H9 (cell line): ENCODE data around the gene SLC44A3. TPM values are rescaled to one million over a fixed set of nuclear protein-coding genes. Genes with fewer than 3 reads are reported as not detected.
A peak's percentile ranks its signal among the peaks of the same experiment; 100 is the strongest.

Source experiments
- DNase-seq: peaks from one replicate; pipeline ENCODE4 v3.0.0-alpha.2; 2017
- H2AFZ ChIP-seq: one replicate; pipeline ENCODE4 v1.6.1; 2013; ENCODE audit warnings: mild to moderate bottlenecking, low read length, control low read depth, moderate library complexity
- H2AK5ac ChIP-seq: 2 replicates; pipeline ENCODE4 v1.6.1; 2013; ENCODE audit warnings: low read length, control low read depth, mixed read lengths; ENCODE audit not compliant: insufficient read length
- H2BK120ac ChIP-seq: one replicate; pipeline ENCODE4 v1.6.1; 2013; ENCODE audit warnings: low read depth, mild to moderate bottlenecking, low read length, control low read depth, inconsistent platforms; ENCODE audit not compliant: poor library complexity, severe bottlenecking
- H2BK12ac ChIP-seq: 2 replicates; pipeline ENCODE4 v1.6.1; 2013; ENCODE audit warnings: low read length, control low read depth, mixed read lengths, low read depth; ENCODE audit not compliant: insufficient read length
- H2BK15ac ChIP-seq: 2 replicates; pipeline ENCODE4 v1.6.1; 2013; ENCODE audit warnings: low read depth, low read length, control low read depth
- H2BK20ac ChIP-seq: one replicate; pipeline ENCODE4 v1.6.1; 2013; ENCODE audit warnings: low read depth, mild to moderate bottlenecking, low read length, control low read depth, inconsistent platforms; ENCODE audit not compliant: poor library complexity, severe bottlenecking
- H2BK5ac ChIP-seq: 2 replicates; pipeline ENCODE4 v1.6.1; 2013; ENCODE audit warnings: low read length, control low read depth, mixed read lengths; ENCODE audit not compliant: insufficient read length
- H3K14ac ChIP-seq: 2 replicates; pipeline ENCODE4 v1.6.1; 2013; ENCODE audit warnings: low read length, control low read depth; ENCODE audit not compliant: insufficient read depth
- H3K18ac ChIP-seq: 2 replicates; pipeline ENCODE4 v1.6.1; 2013; ENCODE audit warnings: low read depth, mild to moderate bottlenecking, mixed read lengths, low read length, control low read depth; ENCODE audit not compliant: insufficient read length
- H3K23ac ChIP-seq: 2 replicates; pipeline ENCODE4 v1.6.1; 2013; ENCODE audit warnings: low read length, control low read depth, mixed read lengths, low read depth; ENCODE audit not compliant: insufficient read length
- H3K23me2 ChIP-seq: 2 replicates; pipeline ENCODE4 v1.6.1; 2013; ENCODE audit warnings: low read depth, mild to moderate bottlenecking, mixed read lengths, low read length, control low read depth; ENCODE audit not compliant: insufficient read length, poor library complexity, severe bottlenecking
- H3K27ac ChIP-seq: 2 replicates; pipeline ENCODE4 v1.5.1; 2013; ENCODE audit warnings: low read length, control low read depth, mixed read lengths, low read depth; ENCODE audit not compliant: insufficient read length
- H3K27me3 ChIP-seq: 2 replicates; pipeline ENCODE4 v1.6.1; 2013; ENCODE audit warnings: low read length, control low read depth, inconsistent platforms; ENCODE audit not compliant: insufficient read depth
- H3K4ac ChIP-seq: 2 replicates; pipeline ENCODE4 v1.6.1; 2013; ENCODE audit warnings: low read depth, mild to moderate bottlenecking, control low read depth, inconsistent platforms, low read length, moderate library complexity
- H3K4me1 ChIP-seq: 2 replicates; pipeline ENCODE4 v1.6.1; 2013; ENCODE audit warnings: low read length, control low read depth, inconsistent platforms; ENCODE audit not compliant: insufficient read depth
- H3K4me2 ChIP-seq: 2 replicates; pipeline ENCODE4 v1.6.1; 2013; ENCODE audit warnings: low read length, control low read depth, mixed read lengths; ENCODE audit not compliant: insufficient read length, insufficient read depth
- H3K56ac ChIP-seq: 2 replicates; pipeline ENCODE4 v1.6.1; 2013; ENCODE audit warnings: low read depth, mild to moderate bottlenecking, mixed read lengths, low read length, control low read depth; ENCODE audit not compliant: insufficient read length
- H3K79me1 ChIP-seq: 2 replicates; pipeline ENCODE4 v1.6.1; 2013; ENCODE audit warnings: low read depth, mild to moderate bottlenecking, moderate library complexity, low read length, control low read depth, inconsistent platforms; ENCODE audit not compliant: insufficient read depth, poor library complexity, severe bottlenecking
- H3K79me2 ChIP-seq: 2 replicates; pipeline ENCODE4 v1.6.1; 2013; ENCODE audit warnings: low read length, control low read depth, inconsistent platforms; ENCODE audit not compliant: insufficient read depth
- H3K9ac ChIP-seq: 2 replicates; pipeline ENCODE4 v1.6.1; 2013; ENCODE audit warnings: low read length, control low read depth, mixed read lengths; ENCODE audit not compliant: insufficient read length; ENCODE audit errors: extremely low read depth
- H3K9me3 ChIP-seq: one replicate; pipeline ENCODE4 v1.6.1; 2013; ENCODE audit warnings: low read depth, low read length, inconsistent platforms; ENCODE audit not compliant: control insufficient read depth
- H3T11ph ChIP-seq: one replicate; pipeline ENCODE4 v1.6.1; 2013; ENCODE audit warnings: mild to moderate bottlenecking, low read length, control low read depth, inconsistent platforms
- H4K20me1 ChIP-seq: one replicate; pipeline ENCODE4 v1.6.1; 2013; ENCODE audit not compliant: control insufficient read depth, insufficient read length, insufficient read depth
- H4K5ac ChIP-seq: 2 replicates; pipeline ENCODE4 v1.6.1; 2013; ENCODE audit warnings: low read depth, mild to moderate bottlenecking, mixed read lengths, low read length, control low read depth; ENCODE audit not compliant: insufficient read length
- H4K8ac ChIP-seq: replicated peaks from 2 replicates; pipeline ENCODE4 v1.6.1; 2013; ENCODE audit warnings: low read length, control low read depth, mixed read lengths, low read depth; ENCODE audit not compliant: insufficient read length
- H4K91ac ChIP-seq: 2 replicates; pipeline ENCODE4 v1.6.1; 2013; ENCODE audit warnings: low read depth, mild to moderate bottlenecking, moderate library complexity, mixed read lengths, low read length, control low read depth; ENCODE audit not compliant: insufficient read length
- H3K27ac Mint-ChIP-seq, 3 experiments: 2 replicates in 2 of 3; 3 replicates in 1 of 3; pipeline ENCODE4 v1.8.0; 2020 to 2021; ENCODE audit warnings: mixed read lengths in 3 of 3, mild to moderate bottlenecking in 1 of 3, moderate library complexity in 1 of 3
- H3K27me3 Mint-ChIP-seq: 2 replicates; pipeline ENCODE4 v1.8.0; 2021; ENCODE audit warnings: low read depth, mild to moderate bottlenecking, moderate library complexity, mixed read lengths
- H3K36me3 Mint-ChIP-seq, 3 experiments: 2 replicates in 2 of 3; 3 replicates in 1 of 3; pipeline ENCODE4 v1.8.0; 2020 to 2021; ENCODE audit warnings: low read depth in 3 of 3, mixed read lengths in 3 of 3; ENCODE audit not compliant: insufficient read depth in 1 of 3
- H3K4me1 Mint-ChIP-seq, 2 experiments: 2 replicates each; pipeline ENCODE4 v1.8.0; 2020; ENCODE audit warnings: mixed read lengths in 2 of 2
- H3K4me3 Mint-ChIP-seq, 2 experiments: 2 replicates in 1 of 2; 3 replicates in 1 of 2; pipeline ENCODE4 v1.8.0; 2020 to 2021; ENCODE audit warnings: mild to moderate bottlenecking in 2 of 2, mixed read lengths in 2 of 2, moderate library complexity in 1 of 2
- H3K9me3 Mint-ChIP-seq, 2 experiments: 2 replicates in 1 of 2; 3 replicates in 1 of 2; pipeline ENCODE4 v1.8.0; 2020; ENCODE audit warnings: mild to moderate bottlenecking in 2 of 2, mixed read lengths in 2 of 2, moderate library complexity in 1 of 2
- CTCF ChIP-seq: fragments of 200-600 bp; sonication (generic); conservative IDR thresholded peaks from 3 replicates; pipeline ENCODE4 v1.8.0; 2021; ENCODE audit warnings: antibody characterized with exemption, mild to moderate bottlenecking
- WGBS: extraction: QIAGEN DNeasy Blood & Tissue Kit; methylation state at CpG from one replicate; pipeline ENCODE4 v1.1.7; 2013; ENCODE audit warnings: missing lambda C conversion rate, low lambda C conversion rate, mixed read lengths; ENCODE audit not compliant: insufficient read length; ENCODE audit errors: extremely low coverage; 5-methylcytosine and 5-hydroxymethylcytosine counted together
- total RNA-seq: library from RNA; stranded (reverse); gene quantifications from 2 replicates; pipeline ENCODE4 v1.2.1, GENCODE V29; 2021

The SLC44A3 gene
- total RNA-seq, 1 experiment from 2014 or later = 5.5 TPM

DNA sequence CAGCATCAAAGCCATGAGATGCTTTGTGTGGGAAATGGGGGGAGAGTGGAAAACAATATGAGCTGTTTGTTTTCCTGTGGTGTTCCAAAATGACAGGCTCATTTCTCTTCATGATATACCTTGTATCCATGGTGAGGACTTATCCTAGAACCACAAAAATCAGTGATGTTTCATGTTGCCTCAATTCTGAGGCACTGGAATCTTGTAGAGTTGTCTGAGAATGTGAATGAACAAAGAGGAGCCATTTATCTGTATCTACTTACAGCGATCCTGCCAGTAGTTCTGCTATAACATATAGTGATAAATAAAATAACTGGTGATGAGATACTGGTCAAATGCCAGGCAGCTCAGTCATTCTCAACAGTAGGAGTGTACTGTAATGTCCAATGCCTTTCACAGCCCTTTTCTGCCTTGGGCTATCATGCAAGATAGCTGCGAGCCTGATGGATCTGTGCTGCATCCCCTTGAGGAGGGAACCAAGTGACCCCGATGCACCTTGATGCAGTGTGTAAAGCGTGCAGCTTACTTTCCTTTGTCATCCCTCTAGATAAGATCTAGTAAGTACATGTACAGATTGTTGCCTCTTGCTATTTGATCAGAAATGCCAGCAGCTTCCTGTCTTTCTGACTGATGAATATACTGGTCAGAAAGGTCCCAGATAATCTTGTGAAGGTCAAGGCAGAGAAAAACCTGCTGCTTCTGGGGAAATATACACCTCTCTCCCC lies 52.8 kb downstream of the SLC44A3 start:
- no peak overlapping the region for H2AK5ac ChIP-seq
- no peak overlapping the region for H2BK5ac ChIP-seq
- no peaks in the 10 kb centered on the region for H3K79me1 ChIP-seq
- no peak overlapping the region for H2BK15ac ChIP-seq
- H3K4me2 ChIP-seq = no peak overlapping the region
- no peak overlapping the region for H2BK120ac ChIP-seq
- no peak overlapping the region for H2AFZ ChIP-seq
- no peaks in the 10 kb centered on the region for H4K20me1 ChIP-seq
- H3K9ac ChIP-seq = no peak overlapping the region
- H3K4ac ChIP-seq = no peak overlapping the region
- no peak overlapping the region for H4K91ac ChIP-seq
- Mint-ChIP-seq H3K4me3 (no peak overlapping the region), H3K27ac (peak overlapping the region in 1 of 3 experiments; percentile 78; a peak in 1 of 7 replicates), H3K9me3 (peaks cover 0 to 3% of the 10 kb centered on the region in 2 experiments; a peak in 1 of 5 replicates), H3K36me3 (peaks cover 0 to 7% (median 5%) of the 10 kb centered on the region in 3 experiments; a peak in 2 of 7 replicates), H3K27me3 (peaks cover 3% of the 10 kb centered on the region), H3K4me1 (peaks cover 12% of the 10 kb centered on the region in 2 experiments)
- H3K27ac ChIP-seq = no peak overlapping the region
- H3K23ac ChIP-seq = no peak overlapping the region
- H2BK12ac ChIP-seq = no peak overlapping the region
- H3K9me3 ChIP-seq = no peaks in the 10 kb centered on the region
- H3K27me3 ChIP-seq = no peaks in the 10 kb centered on the region
- H3K23me2 ChIP-seq = no peaks in the 10 kb centered on the region
- no peak overlapping the region for H3K14ac ChIP-seq
- no peak overlapping the region for H2BK20ac ChIP-seq
- no peaks in the 10 kb centered on the region for H3K4me1 ChIP-seq
- no peaks in the 10 kb centered on the region for H3K79me2 ChIP-seq
- H4K5ac ChIP-seq = no peak overlapping the region
- DNase-seq = no peak
- H3K18ac ChIP-seq = no peak overlapping the region
- no peak overlapping the region for H3T11ph ChIP-seq
- TF ChIP-seq CTCF = no peak
- H4K8ac ChIP-seq = no peak overlapping the region
- no peak overlapping the region for H3K56ac ChIP-seq
- no CpG with 5 or more reads among the region's 4 CpGs for WGBS
